AG09309 (cell line): ENCODE data around the gene OSBP.
A peak's percentile ranks its signal among the peaks of the same experiment; 100 is the strongest.
"Not testable (repeated sequence)": the region's sequence is repeated elsewhere in the genome, so short reads cannot be mapped to it uniquely, and the experiment has no call there.

Experiments
- DNase-seq: peaks from one replicate; pipeline ENCODE4 v3.0.0-alpha.2; 2010; ENCODE audit warnings: low read depth
- H3K4me3 ChIP-seq: 2 replicates; pipeline ENCODE4 v1.5.1; 2011; ENCODE audit warnings: mild to moderate bottlenecking, low read depth, low read length, moderate library complexity; ENCODE audit not compliant: control insufficient read depth
- CTCF ChIP-seq: IDR thresholded peaks from 2 replicates; pipeline ENCODE4 v1.5.1; 2011; ENCODE audit warnings: mild to moderate bottlenecking, low read depth, low read length, inconsistent platforms; ENCODE audit not compliant: insufficient read depth, control insufficient read depth; ENCODE audit errors: missing control alignments

OSBP gene

GRCh38 chr11:59551659-59552521 is 63.7 kb downstream of the OSBP start:
- TF ChIP-seq CTCF = no peak
- no peak for DNase-seq
- peak overlapping the region; percentile 48 for H3K4me3 ChIP-seq

- TF ChIP-seq CTCF = no peak
- DNase-seq = peak; percentile 75
- peak overlapping the region; percentile 48 for H3K4me3 ChIP-seq
Measured at GRCh38 chr11:59550842-59551658, 64.5 kb downstream of the OSBP start.

GRCh38 chr11:59550368-59550841 is 65.2 kb downstream of the OSBP start:
- peak; percentile 77 for DNase-seq
- peak; percentile 42 for TF ChIP-seq CTCF
- H3K4me3 ChIP-seq = peak overlapping the region; percentile 48

- no peak for DNase-seq
- TF ChIP-seq CTCF = no peak
- H3K4me3 ChIP-seq = no peak overlapping the region
Measured at GRCh38 chr11:59548309-59548656, 67.3 kb downstream of the OSBP start.

GRCh38 chr11:59547605-59548308 is 67.8 kb downstream of the OSBP start:
- H3K4me3 ChIP-seq, DNase-seq: not testable (repeated sequence)

GRCh38 chr11:59545179-59546020 is 70.2 kb downstream of the OSBP start:
- H3K4me3 ChIP-seq = no peak overlapping the region
- no peak for TF ChIP-seq CTCF
- DNase-seq = no peak
